IPS DF 6.9 (cell line): ENCODE data around the gene KIAA0040.

Source experiments
- DNase-seq: peaks from one replicate; pipeline ENCODE4 v3.0.0-alpha.2; 2013; ENCODE audit warnings: low read depth, low spot score
- H3K27ac ChIP-seq: one replicate; pipeline ENCODE4 v1.5.1; 2013; ENCODE audit warnings: low read length, control low read depth
- H3K27me3 ChIP-seq: 2 replicates; pipeline ENCODE4 v1.6.1; 2013; ENCODE audit warnings: mild to moderate bottlenecking, low read length; ENCODE audit not compliant: control insufficient read depth, insufficient read depth
- H3K36me3 ChIP-seq: 2 replicates; pipeline ENCODE4 v1.6.1; 2013; ENCODE audit warnings: low read length; ENCODE audit not compliant: control insufficient read depth, insufficient read depth
- H3K4me1 ChIP-seq: 2 replicates; pipeline ENCODE4 v1.6.1; 2013; ENCODE audit warnings: low read length; ENCODE audit not compliant: control insufficient read depth, insufficient read depth
- H3K4me3 ChIP-seq: 2 replicates; pipeline ENCODE4 v1.5.1; 2013; ENCODE audit warnings: mild to moderate bottlenecking, low read length
- H3K9me3 ChIP-seq: 2 replicates; pipeline ENCODE4 v1.6.1; 2013; ENCODE audit warnings: low read length, inconsistent platforms; ENCODE audit not compliant: control insufficient read depth, insufficient read depth
- WGBS: extraction: QIAGEN DNeasy Blood & Tissue Kit; methylation state at CpG from one replicate; pipeline ENCODE4 v1.1.7; 2013; ENCODE audit warnings: mixed read lengths, missing lambda C conversion rate; ENCODE audit not compliant: insufficient read length, insufficient coverage; 5-methylcytosine and 5-hydroxymethylcytosine counted together

Gene KIAA0040

DNA sequence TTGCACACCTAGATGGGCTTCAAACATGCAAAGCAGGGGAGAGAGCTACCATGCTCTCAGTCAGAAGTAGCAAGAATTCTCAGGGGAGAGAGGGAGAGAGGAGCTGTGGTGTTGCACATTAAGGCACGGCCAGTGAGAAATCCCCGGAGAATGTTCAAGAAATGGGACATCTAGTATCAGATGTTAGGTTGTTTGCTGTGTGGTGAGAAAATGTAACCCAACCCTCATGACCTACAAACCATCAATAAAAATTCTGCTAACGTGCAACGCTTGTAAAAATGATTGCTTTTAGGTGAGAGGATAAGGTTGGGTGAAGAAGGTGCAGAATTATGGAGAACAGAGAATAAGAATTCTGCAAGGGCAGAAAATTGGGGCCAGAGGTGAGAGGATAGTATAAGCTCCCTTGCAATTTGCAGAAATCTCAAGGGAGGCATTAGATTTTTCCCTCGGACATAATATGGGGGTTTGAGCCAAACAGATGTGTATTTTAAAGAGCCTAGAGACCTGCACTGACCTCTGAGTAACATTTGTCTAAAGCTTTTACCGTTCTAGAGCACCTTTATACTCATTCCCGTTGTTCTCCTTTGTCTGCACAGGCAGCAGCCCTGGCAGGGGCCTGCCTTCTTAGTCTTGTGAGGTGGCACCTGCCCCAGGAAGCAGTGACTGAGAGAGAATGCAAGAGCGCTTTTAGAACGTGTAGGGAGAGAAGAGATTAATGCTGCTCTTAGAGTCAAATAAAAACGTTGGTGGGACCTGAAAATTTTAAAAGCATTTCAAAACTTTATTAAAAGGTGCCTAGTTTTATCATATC lies 25.4 kb upstream of the KIAA0040 start:
- Histone ChIP-seq H3K27me3 (no peaks in the 10 kb centered on the region), H3K27ac (no peak overlapping the region), H3K9me3 (no peaks in the 10 kb centered on the region), H3K4me1 (peaks cover 6% of the 10 kb centered on the region), H3K36me3 (no peaks in the 10 kb centered on the region), H3K4me3 (no peak overlapping the region)
- no peak for DNase-seq
- WGBS = no CpG with 5 or more reads among the region's 10 CpGs

GRCh38 chr1:175216444-175216843 lies 23.9 kb upstream of the KIAA0040 start:
- peaks cover 1% of the 10 kb centered on the region for H3K4me1 ChIP-seq
- H3K36me3 ChIP-seq = no peaks in the 10 kb centered on the region
- H3K27me3 ChIP-seq = no peaks in the 10 kb centered on the region
- DNase-seq = no peak
- H3K4me3 ChIP-seq = no peak overlapping the region
- H3K9me3 ChIP-seq = no peaks in the 10 kb centered on the region
- H3K27ac ChIP-seq = no peak overlapping the region
- WGBS = no CpG with 5 or more reads among the region's 2 CpGs

DNA sequence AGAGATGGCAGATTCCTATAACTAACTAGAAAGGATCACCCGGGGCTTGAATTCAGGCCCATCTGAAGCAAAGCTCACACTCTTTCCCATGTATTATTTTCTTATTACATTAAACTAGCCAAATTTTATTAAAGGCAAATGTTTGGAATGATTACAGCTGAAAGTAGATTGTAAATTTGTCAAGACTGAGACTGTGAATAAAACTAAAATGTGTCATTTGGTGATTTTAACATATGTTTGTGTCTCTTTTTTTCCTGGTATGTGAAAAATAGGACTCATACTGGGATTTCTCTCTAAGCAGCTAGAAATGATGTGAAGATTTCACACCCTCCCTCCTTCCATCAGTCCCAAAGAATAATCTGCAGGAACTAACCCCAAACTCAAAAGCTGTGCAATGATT lies 19.1 kb upstream of the KIAA0040 start:
- no peaks in the 10 kb centered on the region for H3K9me3 ChIP-seq
- no peaks in the 10 kb centered on the region for H3K4me1 ChIP-seq
- no peak for DNase-seq
- H3K36me3 ChIP-seq = no peaks in the 10 kb centered on the region
- no CpG with 5 or more reads among the region's 1 CpG for WGBS
- H3K27ac ChIP-seq = no peak overlapping the region
- no peaks in the 10 kb centered on the region for H3K27me3 ChIP-seq
- H3K4me3 ChIP-seq = no peak overlapping the region

GRCh38 chr1:175210744-175211143 lies 18.2 kb upstream of the KIAA0040 start:
- Histone ChIP-seq H3K9me3 (no peaks in the 10 kb centered on the region), H3K4me1 (no peaks in the 10 kb centered on the region), H3K27me3 (no peaks in the 10 kb centered on the region), H3K4me3 (no peak overlapping the region), H3K36me3 (no peaks in the 10 kb centered on the region), H3K27ac (no peak overlapping the region)
- no peak for DNase-seq
- no CpG with 5 or more reads among the region's 4 CpGs for WGBS

- DNase-seq = no peak
- Histone ChIP-seq H3K27me3 (no peaks in the 10 kb centered on the region), H3K27ac (no peak overlapping the region), H3K36me3 (no peaks in the 10 kb centered on the region), H3K4me3 (no peak overlapping the region), H3K4me1 (no peaks in the 10 kb centered on the region), H3K9me3 (no peaks in the 10 kb centered on the region)
- no CpG with 5 or more reads among the region's 1 CpG for WGBS
These were observed 16.9 kb upstream of the KIAA0040 start for GRCh38 chr1:175209493-175209921.

- no peaks in the 10 kb centered on the region for H3K27me3 ChIP-seq
- H3K36me3 ChIP-seq = no peaks in the 10 kb centered on the region
- no peaks in the 10 kb centered on the region for H3K4me1 ChIP-seq
- no peak for DNase-seq
- no peak overlapping the region for H3K27ac ChIP-seq
- H3K4me3 ChIP-seq = no peak overlapping the region
- WGBS = no CpG with 5 or more reads among the region's 6 CpGs
- no peaks in the 10 kb centered on the region for H3K9me3 ChIP-seq
These were observed 16.4 kb upstream of the KIAA0040 start for GRCh38 chr1:175208773-175209492.

DNA sequence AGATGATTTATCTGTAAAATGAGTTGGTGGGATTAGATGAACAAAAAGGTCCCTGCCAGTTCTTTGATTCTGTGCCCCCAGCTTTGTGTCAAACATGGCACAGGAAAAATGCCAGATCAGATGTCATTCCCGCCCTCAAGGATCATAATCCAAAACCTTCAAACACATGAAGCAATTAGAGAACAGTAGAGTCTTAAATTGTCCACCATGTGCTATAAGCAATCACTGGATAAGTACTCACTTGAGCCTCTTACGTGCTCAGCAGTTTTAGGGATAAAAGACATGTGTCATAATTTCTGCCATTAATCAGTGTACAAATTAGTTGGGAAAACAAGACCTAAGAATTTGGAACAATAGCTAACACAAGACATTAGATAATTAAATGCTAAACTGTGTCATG lies 15.4 kb upstream of the KIAA0040 start:
- no peak for DNase-seq
- Histone ChIP-seq H3K4me3 (no peak overlapping the region), H3K27me3 (no peaks in the 10 kb centered on the region), H3K36me3 (no peaks in the 10 kb centered on the region), H3K27ac (no peak overlapping the region), H3K9me3 (no peaks in the 10 kb centered on the region), H3K4me1 (no peaks in the 10 kb centered on the region)
- no CpG with 5 or more reads among the region's 2 CpGs for WGBS

DNA sequence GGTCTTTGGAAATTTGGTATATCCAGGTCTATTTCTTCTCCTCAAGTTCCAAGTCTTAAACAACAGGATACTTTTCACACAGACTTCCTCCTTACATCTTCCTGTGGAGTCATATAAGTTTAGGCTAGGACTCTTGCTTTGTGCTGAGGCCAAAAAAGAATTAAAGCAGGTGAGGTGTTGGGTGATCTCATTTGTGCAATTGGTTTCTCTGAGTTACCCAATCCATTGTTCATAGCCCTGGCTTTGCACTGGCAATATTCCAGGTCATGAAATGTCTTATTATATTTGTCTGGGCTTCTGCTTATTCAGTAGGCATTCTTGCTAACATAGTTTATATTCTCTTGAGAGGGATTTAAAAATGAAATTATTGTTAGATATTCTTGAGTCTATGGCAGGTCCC lies 14.1 kb upstream of the KIAA0040 start:
- Histone ChIP-seq H3K36me3 (no peaks in the 10 kb centered on the region), H3K9me3 (no peaks in the 10 kb centered on the region), H3K27ac (no peak overlapping the region), H3K4me1 (no peaks in the 10 kb centered on the region), H3K4me3 (no peak overlapping the region), H3K27me3 (no peaks in the 10 kb centered on the region)
- DNase-seq = no peak

DNA sequence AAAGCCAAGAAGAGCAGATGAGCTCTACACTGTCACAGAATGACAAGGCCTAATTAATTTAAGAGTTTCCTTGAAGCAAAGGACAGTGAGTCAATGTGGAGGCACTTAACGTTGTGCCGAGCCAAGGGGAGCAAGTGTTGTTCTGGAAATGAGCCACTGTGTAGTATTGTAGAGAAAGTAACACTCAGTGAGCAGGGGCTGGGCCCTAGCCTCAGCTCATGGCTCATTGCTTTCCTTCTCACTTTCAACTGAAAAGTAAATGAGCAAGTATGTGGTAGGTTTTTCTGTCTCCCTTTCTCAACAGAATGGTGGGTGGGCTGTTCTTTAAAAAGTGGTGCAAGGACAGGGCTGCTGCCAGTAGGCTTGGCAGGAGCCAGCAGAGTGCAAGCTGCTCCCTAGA lies 11.8 kb upstream of the KIAA0040 start:
- H3K36me3 ChIP-seq = no peaks in the 10 kb centered on the region
- no CpG with 5 or more reads among the region's 2 CpGs for WGBS
- no peak for DNase-seq
- no peak overlapping the region for H3K4me3 ChIP-seq
- H3K9me3 ChIP-seq = no peaks in the 10 kb centered on the region
- H3K27me3 ChIP-seq = no peaks in the 10 kb centered on the region
- no peaks in the 10 kb centered on the region for H3K4me1 ChIP-seq
- H3K27ac ChIP-seq = no peak overlapping the region

DNA sequence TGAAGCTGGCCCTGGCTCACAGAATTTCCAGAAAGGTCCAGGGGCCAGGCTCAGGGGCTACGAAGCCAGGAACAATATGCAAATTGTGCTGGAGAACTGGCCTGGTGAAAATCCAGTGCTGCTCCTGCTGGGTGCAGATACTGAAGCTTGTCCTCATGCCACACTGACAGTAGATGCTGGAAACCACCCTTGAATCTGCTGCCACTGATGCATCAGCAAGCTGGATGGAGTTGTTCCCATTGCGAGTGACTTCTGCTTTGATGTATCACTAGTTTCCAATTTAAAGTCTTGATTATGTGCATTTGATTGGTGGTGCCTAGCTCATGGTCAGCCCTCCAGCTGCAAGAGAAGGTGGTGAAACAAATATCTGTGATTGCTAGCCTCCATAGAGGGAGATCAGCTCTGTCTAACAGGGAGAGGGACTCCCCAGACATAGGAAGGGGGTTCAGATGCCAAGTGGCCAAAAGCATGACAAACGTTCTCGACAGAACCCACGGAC lies 11.0 kb upstream of the KIAA0040 start:
- no peaks in the 10 kb centered on the region for H3K27me3 ChIP-seq
- H3K27ac ChIP-seq = no peak overlapping the region
- DNase-seq = no peak
- no peaks in the 10 kb centered on the region for H3K36me3 ChIP-seq
- no peaks in the 10 kb centered on the region for H3K4me1 ChIP-seq
- H3K4me3 ChIP-seq = no peak overlapping the region
- WGBS = no CpG with 5 or more reads among the region's 5 CpGs
- no peaks in the 10 kb centered on the region for H3K9me3 ChIP-seq
